Endothelial cell of umbilical vein (primary cell): Measurements from ENCODE around the gene DPP10. TPM values are rescaled to one million over a fixed set of nuclear protein-coding genes. Genes with fewer than 3 reads are reported as not detected.

Experiments used
- BruUV-seq: library from RNA; stranded (reverse); fragments of 400-500 nt; replicated peaks from 2 replicates; lab custom pipeline; 2021; lab: Mats Ljungman, UMichigan
- CTCF ChIA-PET: fragments of 300-600, 350-600 bp; sonication (Branson Sonifier 250); formaldehyde crosslinking; loops from one replicate; lab custom pipeline; 2021; ENCODE audit warnings: antibody characterized with exemption, inconsistent platforms; lab: Charles Lee
- POLR2A ChIA-PET: fragments of 300-600, 350-600 bp; sonication (Branson Sonifier 250); formaldehyde crosslinking; loops from one replicate; lab custom pipeline; 2021; ENCODE audit warnings: antibody characterized with exemption, inconsistent platforms; lab: Charles Lee
- DNase-seq: peaks from one replicate; pipeline ENCODE4 v3.0.0-alpha.2; 2011; ENCODE audit warnings: low read depth, low spot score
- FAIRE-seq: peaks from 2 replicates; lab custom pipeline; 2011; peaks lifted over from hg19 to GRCh38; lab: Jason Lieb, UNC
- H2AFZ ChIP-seq: 2 replicates; pipeline ENCODE4 v1.6.0; 2012; ENCODE audit warnings: low read depth, low read length, control low read depth, inconsistent platforms
- H3K27ac ChIP-seq: 2 replicates; pipeline ENCODE4 v1.5.1; 2011; ENCODE audit warnings: low read depth, mild to moderate bottlenecking, control low read depth, low read length, moderate library complexity; ENCODE audit not compliant: insufficient read depth
- H3K27me3 ChIP-seq, 2 experiments: 2 replicates each; pipeline versions ENCODE4 v1.6.0 to v1.6.1; 2011; ENCODE audit warnings: low read length in 2 of 2, mixed read lengths in 1 of 2; ENCODE audit not compliant: control insufficient read depth in 2 of 2, insufficient read depth in 2 of 2
- H3K36me3 ChIP-seq, 2 experiments: 2 replicates in 1 of 2; 3 replicates in 1 of 2; pipeline ENCODE4 v1.5.1; 2011; ENCODE audit warnings: low read length in 2 of 2, mild to moderate bottlenecking in 1 of 2, moderate library complexity in 1 of 2; ENCODE audit not compliant: control insufficient read depth in 2 of 2, insufficient read depth in 2 of 2; ENCODE audit errors: extremely low read depth in 1 of 2
- H3K4me1 ChIP-seq: 3 replicates; pipeline ENCODE4 v1.5.1; 2011; ENCODE audit warnings: mild to moderate bottlenecking, low read length; ENCODE audit not compliant: control insufficient read depth, insufficient read depth; ENCODE audit errors: extremely low read depth
- H3K4me2 ChIP-seq: 2 replicates; pipeline ENCODE4 v1.6.1; 2011; ENCODE audit warnings: low read length, control low read depth, mixed read lengths; ENCODE audit not compliant: insufficient read depth
- H3K4me3 ChIP-seq, 3 experiments: fragments of 200-600 bp in 1 of 3; sonication (generic), shearing (Covaris generic) in 1 of 3; replicated peaks in 1 of 3; 2 replicates each; pipeline ENCODE4 v1.5.1; 2011 to 2016; ENCODE audit warnings: control low read depth in 3 of 3, low read length in 3 of 3, mild to moderate bottlenecking in 2 of 3, inconsistent platforms in 1 of 3, low read depth in 1 of 3, moderate library complexity in 1 of 3; ENCODE audit not compliant: insufficient read depth in 1 of 3
- H3K79me2 ChIP-seq: 2 replicates; pipeline ENCODE4 v1.6.0; 2012; ENCODE audit warnings: low read length, inconsistent platforms; ENCODE audit not compliant: control insufficient read depth, insufficient read depth
- H3K9ac ChIP-seq: replicated peaks from 2 replicates; pipeline ENCODE3; 2011; ENCODE audit warnings: low read length, control low read depth; ENCODE audit not compliant: insufficient read depth; ENCODE audit errors: extremely low read depth
- H3K9me1 ChIP-seq: replicated peaks from 3 replicates; pipeline ENCODE4 v1.6.0; 2011; ENCODE audit warnings: mild to moderate bottlenecking, low read length; ENCODE audit not compliant: control insufficient read depth, insufficient read depth; ENCODE audit errors: extremely low read depth
- H3K9me3 ChIP-seq: replicated peaks from 2 replicates; pipeline ENCODE4 v1.5.1; 2012; ENCODE audit warnings: low read length, inconsistent platforms; ENCODE audit not compliant: control insufficient read depth, insufficient read depth
- H4K20me1 ChIP-seq: replicated peaks from 2 replicates; pipeline ENCODE3; 2011; ENCODE audit warnings: mild to moderate bottlenecking, low read length; ENCODE audit not compliant: control insufficient read depth, insufficient read depth; ENCODE audit errors: extremely low read depth
- CTCF ChIP-seq, 2 donors: IDR thresholded peaks; 1 replicate in 1 of 2; 2 replicates in 1 of 2; pipeline ENCODE4 v1.5.1; 2011; ENCODE audit warnings: low read length in 2 of 2, mild to moderate bottlenecking in 2 of 2, moderate library complexity in 2 of 2, control low read depth in 1 of 2, inconsistent platforms in 1 of 2, low read depth in 1 of 2; ENCODE audit not compliant: insufficient read depth in 1 of 2; ENCODE audit errors: extremely low read depth in 1 of 2
- EZH2 ChIP-seq: IDR thresholded peaks from 2 replicates; pipeline ENCODE4 v1.6.1; 2012; ENCODE audit warnings: borderline replicate concordance, low read depth, mild to moderate bottlenecking, moderate library complexity, low read length, inconsistent platforms; ENCODE audit not compliant: severe bottlenecking
- FOS ChIP-seq: IDR thresholded peaks from 2 replicates; pipeline ENCODE4 v1.6.1; 2011; ENCODE audit warnings: mild to moderate bottlenecking, low read length, moderate library complexity, borderline replicate concordance; ENCODE audit not compliant: insufficient read depth
- GATA2 ChIP-seq: IDR thresholded peaks from 2 replicates; pipeline ENCODE4 v1.7.0; 2011; ENCODE audit warnings: low read depth, mild to moderate bottlenecking, moderate library complexity, mixed read lengths, low read length; ENCODE audit not compliant: insufficient read length, insufficient read depth
- JUN ChIP-seq: IDR thresholded peaks from 2 replicates; pipeline ENCODE4 v1.6.1; 2011; ENCODE audit warnings: borderline replicate concordance, low read depth; ENCODE audit not compliant: insufficient read length, insufficient read depth
- MAX ChIP-seq: IDR thresholded peaks from 2 replicates; pipeline ENCODE4 v1.6.1; 2011; ENCODE audit not compliant: insufficient read depth, insufficient read length
- MYC ChIP-seq: IDR thresholded peaks from one replicate; pipeline ENCODE4 v1.6.1; 2011; ENCODE audit warnings: mild to moderate bottlenecking, low read depth, low read length
- POLR2A ChIP-seq: IDR thresholded peaks from 2 replicates; pipeline ENCODE4 v1.6.1; 2012; ENCODE audit warnings: low read depth, mild to moderate bottlenecking, control low read depth, low read length
- POLR2AphosphoS5 ChIP-seq: IDR thresholded peaks from 2 replicates; pipeline ENCODE4 v1.6.1; 2012; ENCODE audit warnings: low read depth, mild to moderate bottlenecking, control low read depth, low read length, moderate library complexity; ENCODE audit not compliant: insufficient read depth
- dilution Hi-C: fragments of 300-500 bp; cut with MboI; formaldehyde crosslinking; loops from one replicate; pipeline ENCODE4 v1.15.0; 2019; ENCODE audit warnings: low sequenced_read_pairs; ENCODE audit not compliant: extremely low pct_ligation_motif_present
- intact Hi-C: fragments of 100-400 bp; cut with micrococcal nuclease; formaldehyde crosslinking; loops from one replicate; pipeline ENCODE4 v1.10.0; 2022
- polyA plus RNA-seq, 4 experiments: library from polyadenylated mRNA; depleted of rRNA in 3 of 4; stranded (reverse) in 3 of 4; unstranded in 1 of 4; fragments of >200 nt; gene quantifications; 2 replicates each; pipeline versions ENCODE4 v1.2.1 to v1.2.3, GENCODE V29; 2011 to 2012; ENCODE audit warnings: missing spikeins in 1 of 4
- total RNA-seq: library from RNA; stranded (reverse); gene quantifications from 2 replicates; pipeline ENCODE4 v1.2.3, GENCODE V29; 2021

DPP10 gene
- total and polyA plus RNA-seq, 2 donors (not counting 3 experiments of a cell fraction or from before 2014, with no cell fraction given) = not detected

- Histone ChIP-seq H3K79me2 (no peaks in the 10 kb centered on the region), H3K4me1 (no peaks in the 10 kb centered on the region), H3K9ac (no peak overlapping the region), H3K4me2 (no peak overlapping the region), H3K4me3 (no peak overlapping the region), H3K9me1 (no peaks in the 10 kb centered on the region), H3K9me3 (peaks cover 4% of the 10 kb centered on the region), H3K36me3 (no peaks in the 10 kb centered on the region), H4K20me1 (no peaks in the 10 kb centered on the region), H3K27ac (no peak overlapping the region), H3K27me3 (no peaks in the 10 kb centered on the region), H2AFZ (no peak overlapping the region)
- ChIA-PET CTCF (no interaction called here), POLR2A (no interaction called here)
- FAIRE-seq (no peak), DNase-seq (no peak)
- intact Hi-C loops (no loop called here), dilution Hi-C loops (no loop called here)
- BruUV-seq = no TSS peak
- no peak for TF ChIP-seq POLR2AphosphoS5
- no peak for TF ChIP-seq JUN
- no peak for TF ChIP-seq POLR2A
- TF ChIP-seq MAX = no peak
- TF ChIP-seq CTCF (IDR thresholded peaks at IDR 0.05; ENCODE audit: extremely low read depth in 1 of 2, insufficient read depth in 1 of 2, low read depth in 1 of 2, low read length in 2 of 2) = no peak
- TF ChIP-seq EZH2 = no peak
Observed at GRCh38 chr2:115118306-115118705, 675.9 kb downstream of the DPP10 start.

GRCh38 chr2:115119086-115119485 is 676.6 kb downstream of the DPP10 start:
- intact Hi-C loops = no loop called here

More at GRCh38 chr2:115119086-115119485, 676.6 kb downstream of the DPP10 start:
- Histone ChIP-seq H4K20me1 (no peaks in the 10 kb centered on the region), H3K4me2 (no peak overlapping the region), H2AFZ (no peak overlapping the region), H3K4me3 (no peak overlapping the region), H3K27me3 (no peaks in the 10 kb centered on the region), H3K9me1 (no peaks in the 10 kb centered on the region), H3K4me1 (no peaks in the 10 kb centered on the region), H3K9me3 (peaks cover 5% of the 10 kb centered on the region), H3K36me3 (no peaks in the 10 kb centered on the region), H3K27ac (no peak overlapping the region), H3K9ac (no peak overlapping the region), H3K79me2 (no peaks in the 10 kb centered on the region)
- DNase-seq = no peak
- POLR2A ChIA-PET = no interaction called here
- BruUV-seq = no TSS peak
- dilution Hi-C loops = no loop called here
- TF ChIP-seq POLR2A = no peak
- TF ChIP-seq EZH2 = no peak
- TF ChIP-seq MYC = no peak
- no peak for TF ChIP-seq FOS
- no peak for TF ChIP-seq GATA2
- TF ChIP-seq MAX = no peak
- no peak for TF ChIP-seq CTCF (IDR thresholded peaks at IDR 0.05; ENCODE audit: extremely low read depth in 1 of 2, insufficient read depth in 1 of 2, low read depth in 1 of 2, low read length in 2 of 2)
- no peak for TF ChIP-seq POLR2AphosphoS5
- TF ChIP-seq JUN = no peak
- CTCF ChIA-PET = no interaction called here
- no peak for FAIRE-seq
